Suprapubic skin (tissue), 4 donors: ENCODE data around the gene GLA. TPM values are rescaled to one million over a fixed set of nuclear protein-coding genes. Genes with fewer than 3 reads are reported as not detected.

Experiments
- DNase-seq, 2 donors: peaks; one replicate each; pipeline ENCODE4 v3.0.0-alpha.2; 2019; ENCODE audit warnings: low spot score in 2 of 2
- H3K27ac ChIP-seq: fragments of 200-600 bp; sonication (generic); one replicate; pipeline ENCODE4 v1.5.1; 2019
- H3K27me3 ChIP-seq: fragments of 200-600 bp; sonication (generic); one replicate; pipeline ENCODE4 v1.5.1; 2019
- H3K36me3 ChIP-seq: fragments of 200-600 bp; sonication (generic); one replicate; pipeline ENCODE4 v1.5.1; 2019
- H3K4me1 ChIP-seq: fragments of 200-600 bp; sonication (generic); one replicate; pipeline ENCODE4 v1.5.1; 2019
- H3K4me3 ChIP-seq: fragments of 200-600 bp; sonication (generic); one replicate; pipeline ENCODE4 v1.5.1; 2019; ENCODE audit warnings: mild to moderate bottlenecking
- H3K9me3 ChIP-seq: fragments of 200-600 bp; sonication (generic); one replicate; pipeline ENCODE4 v1.5.1; 2019
- EP300 ChIP-seq: sonication (generic); formaldehyde crosslinking; IDR thresholded peaks from one replicate; pipeline ENCODE4 v1.6.1; 2017; ENCODE audit warnings: antibody characterized with exemption
- POLR2A ChIP-seq, 2 donors: fragments of 450-650 bp; IDR thresholded peaks; one replicate each; pipeline ENCODE4 v1.6.1; 2017; ENCODE audit warnings: antibody characterized with exemption in 2 of 2, mild to moderate bottlenecking in 2 of 2, moderate library complexity in 2 of 2
- POLR2AphosphoS5 ChIP-seq, 3 donors: sonication (generic); formaldehyde crosslinking; IDR thresholded peaks; one replicate each; pipeline ENCODE4 v1.6.1; 2017; ENCODE audit warnings: antibody characterized with exemption in 3 of 3
- WGBS: methylation state at CpG from one replicate; pipeline ENCODE4 v1.1.5; 2018; 5-methylcytosine and 5-hydroxymethylcytosine counted together
- total RNA-seq, 4 donors: library from RNA; depleted of rRNA; stranded (reverse); fragments of >200 nt; gene quantifications; one replicate each; pipeline ENCODE4 v1.1.0, GENCODE V29; 2016
- TF ChIP-seq, protein P1 (sequence below), 2 donors: fragments of 200-600 bp in 1 of 2; fragments of 450-650 bp in 1 of 2; sonication (generic) in 1 of 2; IDR thresholded peaks; one replicate each; pipeline ENCODE4 v1.5.1; 2016 to 2019; ENCODE audit warnings: antibody characterized with exemption in 2 of 2, mild to moderate bottlenecking in 1 of 2, moderate library complexity in 1 of 2

The GLA gene
- total RNA-seq, 4 donors from 2014 or later: 13.8 to 19.1 (median 16.9) TPM

DNA sequence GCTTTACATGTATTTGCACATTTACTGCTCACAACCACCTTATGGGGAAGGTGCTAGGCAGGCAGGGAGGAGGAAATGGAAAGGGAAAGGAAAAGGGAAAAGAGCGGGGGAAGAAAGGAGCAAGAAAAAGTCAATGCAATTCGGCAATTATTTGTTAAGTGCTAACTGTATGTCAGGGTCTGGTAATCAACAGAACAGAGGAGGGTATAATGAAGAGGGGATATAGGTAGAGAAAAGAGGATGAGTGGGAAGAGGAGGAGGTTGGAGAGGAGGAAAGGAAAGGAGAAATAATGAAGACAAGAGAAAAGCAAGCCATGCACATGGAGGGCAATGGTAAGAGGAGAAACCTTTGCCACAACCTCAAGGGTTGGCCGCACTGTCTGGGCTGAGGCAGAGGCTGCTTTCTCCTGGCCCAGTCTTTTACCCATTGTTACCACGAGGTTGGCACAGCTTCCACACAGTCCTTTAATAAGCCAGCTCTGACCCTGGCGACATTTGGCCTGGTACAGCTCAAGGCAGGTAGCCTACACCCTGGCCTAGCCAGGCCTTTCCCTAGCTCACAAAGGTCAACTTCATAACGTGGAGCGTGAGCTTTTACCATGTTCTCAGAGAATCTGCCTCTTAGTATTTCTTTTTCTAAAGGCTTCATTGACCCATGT is 22.6 kb downstream of the GLA start:
- Histone ChIP-seq H3K4me1 (no peaks in the 10 kb centered on the region), H3K9me3 (no peaks in the 10 kb centered on the region), H3K4me3 (no peak overlapping the region), H3K27ac (no peak overlapping the region), H3K27me3 (no peaks in the 10 kb centered on the region), H3K36me3 (no peaks in the 10 kb centered on the region)
- 77% methylated on average over 7 of the region's 7 CpGs for WGBS
- TF ChIP-seq POLR2AphosphoS5 (IDR thresholded peaks at IDR 0.05): no peak
- no peak for TF ChIP-seq EP300
- TF ChIP-seq, protein P1, sequence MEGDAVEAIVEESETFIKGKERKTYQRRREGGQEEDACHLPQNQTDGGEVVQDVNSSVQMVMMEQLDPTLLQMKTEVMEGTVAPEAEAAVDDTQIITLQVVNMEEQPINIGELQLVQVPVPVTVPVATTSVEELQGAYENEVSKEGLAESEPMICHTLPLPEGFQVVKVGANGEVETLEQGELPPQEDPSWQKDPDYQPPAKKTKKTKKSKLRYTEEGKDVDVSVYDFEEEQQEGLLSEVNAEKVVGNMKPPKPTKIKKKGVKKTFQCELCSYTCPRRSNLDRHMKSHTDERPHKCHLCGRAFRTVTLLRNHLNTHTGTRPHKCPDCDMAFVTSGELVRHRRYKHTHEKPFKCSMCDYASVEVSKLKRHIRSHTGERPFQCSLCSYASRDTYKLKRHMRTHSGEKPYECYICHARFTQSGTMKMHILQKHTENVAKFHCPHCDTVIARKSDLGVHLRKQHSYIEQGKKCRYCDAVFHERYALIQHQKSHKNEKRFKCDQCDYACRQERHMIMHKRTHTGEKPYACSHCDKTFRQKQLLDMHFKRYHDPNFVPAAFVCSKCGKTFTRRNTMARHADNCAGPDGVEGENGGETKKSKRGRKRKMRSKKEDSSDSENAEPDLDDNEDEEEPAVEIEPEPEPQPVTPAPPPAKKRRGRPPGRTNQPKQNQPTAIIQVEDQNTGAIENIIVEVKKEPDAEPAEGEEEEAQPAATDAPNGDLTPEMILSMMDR (IDR thresholded peaks at IDR 0.05): no peak
- TF ChIP-seq POLR2A (IDR thresholded peaks at IDR 0.05): no peak
- DNase-seq: no peak

DNA sequence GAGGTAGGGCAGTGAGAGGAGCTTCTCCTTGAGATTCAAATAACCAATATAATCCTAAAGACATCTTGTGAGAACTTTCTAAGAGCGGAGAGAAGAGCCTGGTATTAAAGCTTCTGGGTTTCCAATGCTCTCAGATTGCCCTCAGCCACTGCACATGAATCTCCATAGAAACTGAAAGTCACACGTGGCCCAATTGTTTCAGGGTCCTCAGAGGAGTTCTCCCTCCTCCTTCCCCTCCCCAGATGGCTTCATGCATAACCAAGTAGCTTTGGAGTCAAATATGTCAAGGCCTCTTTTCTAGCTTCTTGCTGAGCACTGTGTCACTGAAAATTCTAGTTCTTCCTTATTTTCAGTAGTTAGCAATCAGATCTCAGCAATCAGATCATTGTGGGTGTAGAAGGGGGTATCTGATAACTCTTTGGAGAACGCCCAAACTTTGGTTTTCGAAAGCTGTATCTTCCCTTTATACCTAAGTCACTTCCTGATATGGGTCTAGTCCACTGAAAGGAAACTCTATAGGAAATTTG is 24.0 kb downstream of the GLA start:
- H3K36me3 ChIP-seq: no peaks in the 10 kb centered on the region
- H3K27ac ChIP-seq: no peak overlapping the region
- TF ChIP-seq, protein P1 (IDR thresholded peaks at IDR 0.05): no peak
- TF ChIP-seq EP300: no peak
- no peak for TF ChIP-seq POLR2A (IDR thresholded peaks at IDR 0.05)
- TF ChIP-seq POLR2AphosphoS5 (IDR thresholded peaks at IDR 0.05): no peak
- no peak for DNase-seq
- WGBS: 60% methylated on average over 4 of the region's 4 CpGs
- H3K27me3 ChIP-seq: no peaks in the 10 kb centered on the region
- no peaks in the 10 kb centered on the region for H3K4me1 ChIP-seq
- H3K9me3 ChIP-seq: no peaks in the 10 kb centered on the region
- no peak overlapping the region for H3K4me3 ChIP-seq

DNA sequence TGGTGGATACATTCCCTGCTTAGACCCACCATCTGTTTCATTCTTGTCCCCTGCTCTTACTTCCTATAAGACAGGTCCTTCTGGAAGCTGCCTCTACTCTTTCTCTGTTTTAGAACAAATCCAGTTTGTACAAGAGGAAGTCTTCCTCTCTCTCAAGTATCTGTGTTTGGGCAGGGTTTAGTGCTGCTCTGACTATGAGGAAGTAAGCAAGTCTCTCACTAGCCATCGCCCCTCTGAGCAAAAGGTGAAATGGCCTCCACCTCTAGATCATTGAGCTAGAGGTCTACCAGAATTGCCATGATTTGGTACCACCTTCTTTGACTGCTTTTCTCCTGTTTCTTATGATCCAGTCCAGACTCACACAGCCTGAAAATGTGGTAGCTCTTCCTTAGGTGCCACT is 30.2 kb downstream of the GLA start:
- Histone ChIP-seq H3K27me3 (no peaks in the 10 kb centered on the region), H3K9me3 (no peaks in the 10 kb centered on the region), H3K36me3 (no peaks in the 10 kb centered on the region), H3K27ac (no peak overlapping the region), H3K4me3 (no peak overlapping the region), H3K4me1 (no peaks in the 10 kb centered on the region)
- DNase-seq: no peak
- 64% methylated on average over 1 of the region's 1 CpG for WGBS
- TF ChIP-seq POLR2A (IDR thresholded peaks at IDR 0.05) (no peak), POLR2AphosphoS5 (IDR thresholded peaks at IDR 0.05) (no peak)
- TF ChIP-seq, protein P1 (IDR thresholded peaks at IDR 0.05): no peak

DNA sequence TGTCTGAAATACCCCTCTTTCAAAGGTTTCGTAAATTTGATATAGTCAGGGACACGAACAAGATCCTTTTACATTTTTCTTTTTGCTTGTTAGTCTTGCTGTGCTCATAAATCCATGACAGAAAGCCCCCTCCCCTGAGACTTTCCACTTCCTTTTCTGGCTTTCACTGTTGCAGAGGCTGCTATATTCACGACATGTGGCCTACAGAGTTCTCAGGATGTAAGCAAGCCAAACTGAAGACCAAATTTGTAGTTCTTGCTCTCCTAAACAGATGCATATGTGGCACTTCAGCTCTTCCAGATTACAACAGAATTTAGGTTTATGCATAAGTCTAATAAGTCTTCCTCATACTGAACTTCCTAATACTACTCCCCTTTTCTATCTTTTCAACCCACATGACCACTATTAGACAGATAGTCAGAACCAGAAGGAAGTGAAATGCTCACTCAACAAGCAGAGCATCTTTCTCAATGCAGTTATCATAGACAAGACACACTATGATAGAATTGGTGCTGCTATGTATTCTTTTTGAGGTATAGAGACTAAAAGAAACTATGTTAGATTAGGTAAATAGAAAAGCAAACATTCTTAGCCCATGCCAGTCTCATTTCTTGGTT is 36.7 kb downstream of the GLA start:
- no peak for DNase-seq
- 43% methylated on average over 3 of the region's 3 CpGs for WGBS
- H3K27ac ChIP-seq: no peak overlapping the region
- H3K4me1 ChIP-seq: no peaks in the 10 kb centered on the region
- TF ChIP-seq POLR2A (IDR thresholded peaks at IDR 0.05) (no peak), POLR2AphosphoS5 (IDR thresholded peaks at IDR 0.05) (no peak), EP300 (no peak)
- TF ChIP-seq, protein P1 (IDR thresholded peaks at IDR 0.05): no peak
- H3K9me3 ChIP-seq: no peaks in the 10 kb centered on the region
- H3K4me3 ChIP-seq: no peak overlapping the region
- H3K27me3 ChIP-seq: no peaks in the 10 kb centered on the region
- H3K36me3 ChIP-seq: no peaks in the 10 kb centered on the region

DNA sequence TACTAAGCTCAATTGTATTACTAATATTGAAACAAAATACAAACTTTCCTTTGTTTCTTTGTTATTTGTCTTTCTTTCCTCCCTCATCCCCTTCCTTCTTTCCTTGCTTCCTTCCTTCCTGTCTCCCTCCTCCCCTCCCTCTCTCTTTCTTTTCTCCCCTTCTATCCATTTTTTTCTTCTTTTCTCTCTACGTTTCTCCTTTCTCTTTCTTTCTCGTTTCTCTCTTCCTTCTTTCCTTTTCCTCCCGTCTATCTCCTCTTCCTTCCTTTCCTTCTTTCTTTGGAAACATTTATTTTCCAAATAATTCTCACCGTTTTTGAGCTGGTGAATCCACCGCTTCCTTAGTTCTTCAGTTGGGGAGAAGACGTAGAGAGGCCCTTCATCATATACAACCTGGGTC is 38.0 kb downstream of the GLA start:
- Histone ChIP-seq H3K9me3 (no peaks in the 10 kb centered on the region), H3K36me3 (no peaks in the 10 kb centered on the region), H3K27ac (no peak overlapping the region), H3K27me3 (no peaks in the 10 kb centered on the region), H3K4me3 (no peak overlapping the region), H3K4me1 (no peaks in the 10 kb centered on the region)
- DNase-seq: no peak
- WGBS: 71% methylated on average over 6 of the region's 6 CpGs
- TF ChIP-seq, protein P1 (IDR thresholded peaks at IDR 0.05): no peak
- no peak for TF ChIP-seq EP300
- no peak for TF ChIP-seq POLR2AphosphoS5 (IDR thresholded peaks at IDR 0.05)
- TF ChIP-seq POLR2A (IDR thresholded peaks at IDR 0.05): no peak
